ENCODE results near the gene PLCL1.
"Not testable (repeated sequence)": the region's sequence is repeated elsewhere in the genome, so short reads cannot be mapped to it uniquely, and the experiment has no call there.

- TF ChIP-seq CTCF, POLR2AphosphoS5, POLR2A (IDR thresholded peaks at IDR 0.05): not testable (repeated sequence)
These were observed 392.2 kb downstream of the PLCL1 start for GRCh38 chr2:198196556-198196955.

All from breast epithelium (tissue), 3 donors.